T follicular helper cell (primary cell): ENCODE measurements around the gene STK38L.

Experiments
- DNase-seq: peaks from one replicate; pipeline ENCODE4 v3.0.0-alpha.2; 2020; ENCODE audit warnings: low read depth
- total RNA-seq, 2 experiments: gene quantifications; one replicate each; lab custom pipeline; 2026; lab: John Stamatoyannopoulos, UW

The STK38L gene
- 30.2 to 47.0 reads per million in 2 experiments for total RNA-seq

GRCh38 chr12:27243804-27244688, at the start of gene STK38L:
STK38L (plus strand) TSS chr12:27244286; CDS start chr12:27297721, 53,435 bp downstream.
- peak; percentile 92 for DNase-seq

GRCh38 chr12:27194644-27195043, 49.4 kb upstream of the STK38L start:
- no peak for DNase-seq

GRCh38 chr12:27198036-27198435, 46.0 kb upstream of the STK38L start:
- no peak for DNase-seq

GRCh38 chr12:27199638-27200300, 44.3 kb upstream of the STK38L start:
- DNase-seq, result no peak

DNA sequence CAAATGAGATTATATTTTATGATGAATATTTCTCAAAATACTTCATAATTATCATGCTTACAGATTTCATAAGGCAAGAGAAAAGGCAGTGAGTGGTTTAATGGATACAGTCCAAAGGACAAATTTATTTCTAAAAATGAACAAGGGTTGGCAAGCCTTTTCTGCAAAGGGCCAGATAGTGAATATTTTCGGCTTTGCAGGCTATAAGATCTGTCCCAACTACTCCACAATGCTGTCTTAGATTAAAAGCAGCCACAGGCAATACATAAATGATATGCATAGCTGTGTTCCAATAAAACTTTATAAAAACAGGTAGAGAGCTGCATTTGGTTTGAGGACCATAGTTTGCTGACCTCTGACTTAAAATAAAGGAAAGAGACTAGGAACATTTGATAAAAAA, 42.9 kb upstream of the STK38L start:
- no peak for DNase-seq

DNA sequence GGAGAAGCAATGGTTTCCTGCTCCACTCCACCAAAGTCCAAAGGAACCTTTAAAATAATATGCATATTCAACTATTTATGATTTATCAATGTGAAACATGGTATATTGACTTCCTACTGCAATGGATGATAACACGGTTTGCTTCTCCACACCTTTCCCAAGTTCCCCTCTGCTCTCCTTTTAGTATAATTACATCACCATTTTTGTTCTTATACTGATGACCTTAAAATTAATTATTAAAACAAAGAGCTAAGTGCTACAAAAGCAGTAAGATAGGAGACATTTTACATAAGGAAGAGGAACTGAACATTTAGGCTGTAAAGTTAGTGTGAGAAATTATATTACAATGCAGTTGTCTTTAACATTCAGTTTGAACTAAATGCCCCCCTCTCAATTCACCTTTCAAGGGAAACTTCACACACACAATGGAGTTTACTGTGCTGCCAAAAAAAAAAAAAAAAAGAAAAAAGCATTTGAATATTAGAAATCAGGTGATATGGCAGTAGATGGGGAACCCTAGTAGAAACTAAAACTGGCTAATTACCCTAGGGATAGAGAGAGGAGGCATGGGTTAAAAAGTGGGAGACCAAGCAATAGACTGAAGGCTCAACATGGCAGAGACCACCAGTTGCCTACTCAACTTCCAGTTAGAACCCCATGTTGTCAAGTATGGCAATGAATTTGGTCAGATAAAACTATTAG, 37.1 kb upstream of the STK38L start:
- no peak for DNase-seq

DNA sequence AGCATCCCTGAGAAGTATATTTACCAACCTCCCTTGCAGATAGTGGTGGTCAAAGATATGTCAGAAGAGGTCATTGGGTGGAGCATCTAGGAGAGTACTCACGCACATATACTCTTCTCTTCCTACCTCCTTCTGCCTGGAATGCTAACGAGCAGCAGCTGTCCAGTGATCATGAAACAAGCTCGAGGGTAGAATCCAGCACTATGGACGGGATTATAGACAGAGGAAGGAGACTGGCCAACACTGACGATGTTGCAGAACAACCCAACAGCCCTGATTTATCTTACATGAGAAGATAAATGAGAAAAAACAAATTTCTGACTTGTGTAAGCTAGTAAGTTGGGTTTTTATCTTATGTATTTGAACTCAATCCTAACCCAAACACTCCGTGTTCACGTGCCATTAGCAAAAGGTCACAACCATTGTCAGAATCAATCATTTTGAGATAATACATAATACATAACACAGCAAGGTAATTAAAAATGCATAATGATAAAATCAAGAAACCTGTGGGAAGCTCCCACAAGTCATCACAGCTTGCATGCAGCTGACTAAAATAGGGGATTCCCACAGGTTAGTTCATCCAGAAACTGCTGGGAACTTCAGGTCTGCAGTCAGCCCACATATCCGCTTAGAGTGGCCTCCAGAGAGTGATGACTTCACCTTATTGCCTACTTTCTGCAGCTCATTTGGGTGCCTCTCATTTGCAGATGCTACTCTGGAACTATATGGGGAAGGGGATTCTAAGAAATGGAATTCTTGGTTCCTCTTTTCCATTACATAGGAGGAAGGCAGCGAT, 36.3 kb upstream of the STK38L start:
- no peak for DNase-seq

- DNase-seq, result no peak
These were observed 35.7 kb upstream of the STK38L start for GRCh38 chr12:27208414-27208750.

DNA sequence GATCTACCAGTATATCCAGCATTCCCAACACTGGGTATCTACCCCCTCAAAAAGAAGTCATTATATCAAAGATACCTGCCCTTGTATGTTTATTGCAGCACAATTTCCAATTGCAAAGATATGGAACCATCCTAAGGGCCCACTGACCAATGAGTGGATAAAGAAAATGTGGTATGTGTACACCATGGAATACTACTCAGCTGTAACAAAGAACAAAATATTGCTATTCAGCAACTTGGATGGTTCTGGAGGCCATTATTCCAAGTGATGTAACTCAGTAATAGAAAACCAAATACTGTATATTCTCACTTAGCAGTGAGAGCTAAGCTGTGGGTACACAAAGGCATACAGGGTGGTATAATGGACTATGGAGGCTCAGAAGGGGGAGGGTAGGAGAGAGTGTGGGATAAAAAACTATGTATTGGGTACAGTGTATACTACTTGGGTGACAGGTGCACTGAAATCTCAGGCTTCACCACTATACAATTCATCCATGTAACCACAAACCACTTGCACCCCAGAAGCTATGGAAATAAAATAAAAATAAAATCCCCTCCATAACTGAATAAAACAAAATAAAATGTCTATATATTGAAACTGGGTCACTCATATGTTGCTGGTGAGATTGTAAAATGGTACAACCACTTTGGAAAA, 34.7 kb upstream of the STK38L start:
- DNase-seq, result no peak

DNA sequence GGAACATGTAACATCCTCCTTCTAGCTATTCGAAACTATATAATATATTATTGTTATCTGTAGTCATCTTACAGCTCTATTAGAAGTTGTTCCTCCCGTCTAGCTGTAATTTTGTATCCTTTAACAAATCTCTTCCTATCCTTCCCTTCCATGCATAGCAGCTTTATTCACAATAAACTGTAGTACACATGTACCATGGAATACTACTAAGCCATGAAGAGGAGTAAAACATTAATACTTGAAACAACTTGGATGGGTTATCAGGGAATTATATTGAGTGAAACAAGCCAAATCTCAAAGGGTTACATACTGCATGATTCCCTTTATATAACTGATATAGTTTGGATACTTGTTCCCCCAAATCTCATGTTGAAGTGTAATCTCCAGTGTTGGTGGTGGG, 33.9 kb upstream of the STK38L start:
- no peak for DNase-seq

DNA sequence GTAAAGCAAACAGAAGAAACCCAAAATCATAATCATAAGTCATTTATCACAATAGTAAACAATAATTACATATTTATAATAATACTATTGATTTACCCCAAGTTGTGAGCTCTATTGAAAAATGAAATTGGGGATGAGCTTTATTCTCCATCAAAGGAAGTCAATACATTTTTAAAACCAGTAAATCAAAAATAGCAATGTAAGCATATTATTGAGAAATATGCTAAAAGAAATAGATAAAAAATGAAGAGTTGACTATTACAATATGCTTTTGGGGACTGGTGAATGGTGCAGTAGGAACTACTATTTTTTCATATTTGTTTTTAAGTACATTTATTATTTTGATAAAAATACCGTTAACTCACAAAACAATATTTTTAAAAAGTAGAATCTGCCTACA, 31.2 kb upstream of the STK38L start:
- DNase-seq, result no peak

DNA sequence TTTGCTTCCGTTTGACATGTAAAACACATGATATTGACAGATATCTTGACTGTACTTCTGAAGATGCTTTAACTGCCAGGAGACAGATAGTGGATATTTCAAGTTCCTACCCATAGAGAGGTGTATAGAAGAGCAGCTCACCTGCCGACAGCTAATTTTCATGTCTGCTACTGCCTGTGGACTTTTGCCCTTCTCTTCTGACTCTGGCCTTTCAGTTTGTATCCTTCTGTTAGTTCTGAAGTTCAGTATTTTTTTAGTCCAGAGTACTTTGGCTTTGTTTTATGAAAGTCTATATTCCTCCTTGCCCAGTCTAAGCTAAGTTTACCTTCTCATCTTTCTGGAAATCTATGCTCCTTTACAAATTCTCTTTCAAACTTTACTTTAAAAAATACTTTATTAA, 30.8 kb upstream of the STK38L start:
- DNase-seq, result no peak

DNA sequence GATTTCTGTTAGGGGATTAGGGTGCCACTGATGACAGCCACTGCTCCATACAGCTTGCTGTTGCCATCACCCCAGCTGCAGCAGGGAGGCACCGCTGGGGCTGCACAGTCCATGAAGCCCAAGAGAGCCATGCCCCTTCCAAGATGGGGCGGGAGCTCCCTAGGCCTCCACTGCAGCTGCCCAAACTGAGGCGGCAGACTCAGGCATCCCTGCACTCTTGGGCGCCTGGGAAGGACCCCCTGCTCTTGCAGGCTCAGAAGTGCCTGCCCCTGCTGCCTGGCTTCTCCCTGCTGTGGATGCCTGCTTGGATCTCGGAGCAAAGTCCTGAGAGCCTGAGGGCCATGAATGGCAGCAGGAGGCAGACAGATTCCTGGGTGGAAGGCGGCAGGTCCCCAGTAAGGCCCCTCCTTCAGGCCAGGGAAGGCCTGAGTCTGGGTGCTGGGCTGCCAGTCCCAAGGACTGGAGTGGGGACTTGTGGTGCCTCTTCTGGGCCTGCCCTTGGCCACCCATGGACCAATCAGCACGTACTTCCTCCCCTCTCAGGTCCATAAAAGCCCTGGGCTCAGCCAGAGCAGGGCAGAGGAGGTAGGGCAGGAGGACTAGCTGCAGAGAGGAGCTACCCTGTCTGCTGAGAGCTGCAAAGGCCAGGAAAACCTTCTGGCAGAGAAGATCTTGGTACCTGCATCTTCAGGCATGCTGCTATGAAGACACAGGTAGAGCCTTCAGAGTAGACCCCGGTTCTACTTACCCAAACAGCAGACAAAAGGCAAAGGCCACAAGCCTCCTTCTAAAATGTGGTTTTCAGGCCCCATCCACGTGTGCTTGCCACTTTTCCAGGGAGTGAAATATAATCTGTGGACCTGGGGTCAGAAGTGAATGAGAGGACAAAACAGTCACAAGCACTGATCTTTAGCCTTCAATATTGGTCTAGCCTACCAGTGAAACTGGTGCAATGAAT, 30.0 kb upstream of the STK38L start:
- DNase-seq, result no peak

DNA sequence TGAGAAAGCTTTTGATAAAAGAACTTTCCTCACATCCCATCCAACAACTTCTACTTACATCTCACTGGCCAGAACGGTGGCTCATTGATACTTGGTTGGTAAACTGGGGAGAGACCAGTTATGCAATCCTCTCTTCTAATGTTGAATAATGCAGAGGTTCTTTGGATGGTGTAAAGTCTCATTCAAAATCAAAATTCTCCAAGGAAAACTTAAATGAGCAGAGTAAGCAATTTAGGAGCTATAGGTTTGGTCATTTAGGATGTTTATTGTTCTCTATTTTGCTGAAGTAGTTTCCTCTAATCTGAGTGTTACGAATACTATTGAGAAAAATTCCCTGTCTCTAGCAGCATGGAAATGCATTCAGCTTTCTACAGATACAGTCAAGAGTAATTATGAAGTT, 26.5 kb upstream of the STK38L start:
- no peak for DNase-seq

DNA sequence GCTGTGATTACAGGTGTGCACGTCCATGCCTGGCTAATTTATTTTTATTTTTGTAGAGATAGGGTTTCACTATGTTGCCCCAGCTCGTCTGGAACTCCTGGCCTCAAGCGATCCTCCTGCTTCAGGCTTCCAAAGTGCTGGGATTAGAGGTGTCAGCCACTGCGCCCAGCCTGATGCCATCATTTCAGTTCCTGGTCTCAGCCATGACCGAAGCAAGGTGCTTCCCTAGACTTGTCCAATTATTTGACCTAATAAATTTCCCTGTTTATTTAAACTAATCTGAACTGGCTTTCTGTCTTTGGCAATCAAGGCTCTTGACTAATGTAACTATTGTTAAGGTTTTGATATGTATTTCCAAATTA, 24.4 kb upstream of the STK38L start:
- DNase-seq, result no peak

DNA sequence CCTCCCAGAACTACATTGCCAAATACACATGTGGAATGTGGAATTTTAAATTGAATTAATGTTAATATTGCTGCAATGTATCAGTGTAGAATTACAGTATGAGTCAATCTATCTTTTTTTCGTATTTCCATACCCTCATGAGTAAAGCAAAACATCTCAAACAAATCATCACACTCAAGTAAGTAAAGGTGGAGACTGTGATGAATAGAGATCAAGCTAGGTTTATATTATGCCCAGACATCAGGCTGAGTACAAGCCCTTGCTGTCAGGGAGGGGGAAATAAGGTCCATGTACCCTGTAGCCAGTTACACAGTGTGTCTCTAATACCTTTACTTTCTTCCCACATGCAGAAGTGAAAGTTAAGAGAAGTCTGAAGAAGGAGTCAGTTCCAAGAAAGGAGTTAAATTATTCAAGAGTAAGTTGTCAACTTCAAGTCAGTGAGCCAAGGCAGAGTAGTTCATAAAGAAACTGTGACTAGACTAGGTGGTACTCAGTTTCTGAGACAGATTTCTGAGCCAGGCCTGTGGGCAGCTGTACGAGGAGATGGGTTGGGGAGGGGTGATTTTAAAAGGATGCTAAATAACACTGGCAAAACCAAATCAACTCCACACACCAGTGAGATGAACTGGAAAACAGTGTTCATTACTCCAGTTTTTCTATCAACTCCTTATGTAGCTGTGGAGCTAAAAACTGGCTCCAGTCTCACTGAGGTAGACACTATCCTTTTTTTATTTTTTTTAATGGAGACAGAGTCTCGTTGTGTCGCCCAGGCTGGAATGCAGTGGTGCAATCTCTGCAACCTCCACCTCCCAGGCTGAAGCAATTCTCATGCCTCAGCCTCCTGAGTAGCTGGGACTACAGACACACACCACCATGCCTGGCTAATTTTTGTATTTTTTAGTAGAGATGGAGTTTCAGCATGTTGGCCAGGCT, 23.8 kb upstream of the STK38L start:
- no peak for DNase-seq

DNA sequence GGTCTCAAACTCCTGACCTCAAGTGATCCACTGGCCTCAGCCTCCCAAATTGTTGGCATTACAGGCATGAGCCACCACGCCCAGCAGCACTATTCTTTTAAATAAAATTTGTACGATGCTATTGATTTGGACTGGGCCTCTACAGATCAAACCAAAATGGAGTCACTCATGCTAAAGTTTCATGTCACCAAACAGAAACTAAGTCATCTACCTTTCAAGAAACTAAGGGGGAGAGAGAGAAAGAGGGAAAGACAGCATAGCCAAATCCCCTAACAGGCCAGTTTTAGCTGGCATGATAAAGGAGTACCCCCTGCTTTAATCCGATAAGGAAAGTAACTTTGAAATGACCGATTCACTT, 23.1 kb upstream of the STK38L start:
- no peak for DNase-seq

GRCh38 chr12:27221625-27222387, 22.3 kb upstream of the STK38L start:
- DNase-seq, result no peak
